ENCODE measurements around the gene SLC25A42. TPM values are rescaled to one million over a fixed set of nuclear protein-coding genes. Genes with fewer than 3 reads are reported as not detected.
"Not testable (repeated sequence)": the region's sequence is repeated elsewhere in the genome, so short reads cannot be mapped to it uniquely, and the experiment has no call there.

The SLC25A42 gene
- total RNA-seq, 1 experiment from 2014 or later, result 4.5 TPM

DNA sequence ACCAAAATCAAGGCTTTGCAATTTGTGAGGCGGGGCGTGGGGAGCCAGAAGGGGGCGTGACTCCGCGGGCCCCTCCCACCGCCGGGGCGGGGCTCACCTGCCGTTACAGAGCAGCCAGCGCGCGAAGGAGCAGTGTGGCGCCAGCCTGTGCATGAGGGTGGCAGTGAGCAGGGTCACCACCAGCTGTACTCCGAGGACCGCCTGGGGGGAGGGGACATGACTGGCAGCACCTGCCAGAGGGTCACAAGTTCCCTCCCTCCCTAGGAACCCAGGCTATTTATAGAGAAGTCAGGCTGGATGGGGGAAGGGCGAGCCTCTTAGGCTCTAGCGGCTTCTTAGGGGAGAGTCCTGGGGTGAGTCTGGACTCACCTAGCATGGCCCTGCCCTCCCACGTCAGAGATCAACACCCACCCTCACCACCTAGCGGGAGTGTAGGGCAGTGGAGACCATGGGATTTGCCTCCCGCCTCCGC lies 70.9 kb downstream of the SLC25A42 start:
- Histone ChIP-seq H3K9ac (ENCODE audit: low read length) (no peak overlapping the region), H4K20me1 (ENCODE audit: insufficient read depth, low read depth, low read length) (no peaks in the 10 kb centered on the region), H3K79me2 (ENCODE audit: low read length) (peaks cover 11% of the 10 kb centered on the region; the same call in 1 of the 2 replicates), H3K9me3 (ENCODE audit: low read length) (peaks cover 9% of the 10 kb centered on the region), H3K4me1 (ENCODE audit: low read length) (peaks cover 16% of the 10 kb centered on the region), H3K9me2 (replicated peaks; ENCODE audit: insufficient read depth, low read length) (no peaks in the 10 kb centered on the region), H3K4me2 (ENCODE audit: low read depth, low read length, poor library complexity, severe bottlenecking) (no peak overlapping the region), H3K36me3 (ENCODE audit: insufficient read depth, low read length) (peaks cover 16% of the 10 kb centered on the region; the same call in 1 of the 2 replicates), H3K27ac (ENCODE audit: low read length) (no peak overlapping the region), H2AFZ (ENCODE audit: low read length) (no peak overlapping the region), H3K4me3 (ENCODE audit: low read length) (no peak overlapping the region), H3K27me3 (ENCODE audit: low read length) (no peaks in the 10 kb centered on the region)
- DNase-seq, result no peak

DNA sequence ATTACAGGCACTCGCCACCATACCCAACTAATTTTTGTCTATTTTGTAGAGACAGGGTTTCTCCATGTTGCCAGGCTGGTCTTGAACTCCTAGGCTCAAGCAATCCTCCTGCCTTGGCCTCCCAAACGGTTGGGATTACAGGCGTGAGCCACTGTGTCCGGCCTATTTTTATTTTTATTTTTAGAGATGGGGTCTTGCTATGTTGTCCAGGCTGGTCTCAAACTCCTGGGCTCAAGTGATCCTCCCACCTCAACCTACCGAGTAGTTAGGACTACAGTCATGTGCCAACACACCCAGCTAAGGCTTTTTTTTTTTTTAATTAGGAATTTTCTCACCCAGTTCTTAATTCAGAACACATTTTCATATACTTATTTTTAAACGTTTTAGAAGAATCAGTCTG lies 71.9 kb downstream of the SLC25A42 start:
- not testable (repeated sequence) for H3K9ac ChIP-seq (ENCODE audit: low read length); H3K27ac ChIP-seq (ENCODE audit: low read length); DNase-seq; H3K9me2 ChIP-seq (replicated peaks; ENCODE audit: insufficient read depth, low read length); H2AFZ ChIP-seq (ENCODE audit: low read length); H4K20me1 ChIP-seq (ENCODE audit: insufficient read depth, low read depth, low read length); H3K4me2 ChIP-seq (ENCODE audit: low read depth, low read length, poor library complexity, severe bottlenecking); H3K27me3 ChIP-seq (ENCODE audit: low read length); H3K9me3 ChIP-seq (ENCODE audit: low read length); H3K4me3 ChIP-seq (ENCODE audit: low read length)
- Histone ChIP-seq H3K36me3 (ENCODE audit: insufficient read depth, low read length) (peaks cover 10% of the 10 kb centered on the region; the same call in 1 of the 2 replicates), H3K79me2 (ENCODE audit: low read length) (peaks cover 11% of the 10 kb centered on the region; the same call in 1 of the 2 replicates), H3K4me1 (ENCODE audit: low read length) (peaks cover 16% of the 10 kb centered on the region)

DNA sequence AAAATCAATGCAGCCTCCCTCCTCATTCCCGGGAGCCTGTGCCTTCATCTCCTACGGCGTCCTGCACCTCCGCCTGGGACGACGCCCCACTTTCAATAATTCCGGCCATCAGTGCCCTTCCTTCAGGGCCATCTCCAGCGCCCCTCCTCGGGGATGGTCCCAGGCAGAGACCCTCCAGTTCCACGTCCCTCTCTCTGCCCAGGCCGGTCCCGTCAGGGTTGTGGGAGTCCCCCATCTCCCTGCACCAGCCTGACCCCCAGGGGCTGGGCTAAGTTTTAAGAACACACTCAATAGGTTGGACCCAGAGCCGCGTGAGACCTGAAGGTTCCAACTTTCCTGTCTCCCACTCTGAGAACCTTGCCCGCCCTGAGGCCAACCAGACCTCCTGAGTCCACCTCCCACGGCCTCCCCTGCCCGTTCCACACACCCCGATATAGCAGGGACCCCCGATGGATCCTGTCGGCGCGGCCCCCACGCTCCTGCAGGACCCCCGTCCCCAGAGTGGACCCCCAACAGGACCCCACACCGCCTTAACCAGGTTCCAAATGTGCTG lies 73.8 kb downstream of the SLC25A42 start:
- Histone ChIP-seq H3K4me3 (ENCODE audit: low read length) (peak overlapping the region; percentile 85), H3K27ac (ENCODE audit: low read length) (peak overlapping the region; percentile 21; the same call in 1 of the 2 replicates), H3K4me1 (ENCODE audit: low read length) (peaks cover 16% of the 10 kb centered on the region), H3K79me2 (ENCODE audit: low read length) (peaks cover 11% of the 10 kb centered on the region; the same call in 1 of the 2 replicates), H3K27me3 (ENCODE audit: low read length) (no peaks in the 10 kb centered on the region), H3K36me3 (ENCODE audit: insufficient read depth, low read length) (peaks cover 3% of the 10 kb centered on the region; the same call in 1 of the 2 replicates), H3K9me3 (ENCODE audit: low read length) (no peaks in the 10 kb centered on the region; the same call in 1 of the 2 replicates), H2AFZ (ENCODE audit: low read length) (peak overlapping the region; percentile 75), H3K9ac (ENCODE audit: low read length) (peak overlapping the region; percentile 86), H4K20me1 (ENCODE audit: insufficient read depth, low read depth, low read length) (no peaks in the 10 kb centered on the region), H3K4me2 (ENCODE audit: low read depth, low read length, poor library complexity, severe bottlenecking) (peak overlapping the region; percentile 99), H3K9me2 (replicated peaks; ENCODE audit: insufficient read depth, low read length) (no peaks in the 10 kb centered on the region)
- DNase-seq, result peak; percentile 54

DNA sequence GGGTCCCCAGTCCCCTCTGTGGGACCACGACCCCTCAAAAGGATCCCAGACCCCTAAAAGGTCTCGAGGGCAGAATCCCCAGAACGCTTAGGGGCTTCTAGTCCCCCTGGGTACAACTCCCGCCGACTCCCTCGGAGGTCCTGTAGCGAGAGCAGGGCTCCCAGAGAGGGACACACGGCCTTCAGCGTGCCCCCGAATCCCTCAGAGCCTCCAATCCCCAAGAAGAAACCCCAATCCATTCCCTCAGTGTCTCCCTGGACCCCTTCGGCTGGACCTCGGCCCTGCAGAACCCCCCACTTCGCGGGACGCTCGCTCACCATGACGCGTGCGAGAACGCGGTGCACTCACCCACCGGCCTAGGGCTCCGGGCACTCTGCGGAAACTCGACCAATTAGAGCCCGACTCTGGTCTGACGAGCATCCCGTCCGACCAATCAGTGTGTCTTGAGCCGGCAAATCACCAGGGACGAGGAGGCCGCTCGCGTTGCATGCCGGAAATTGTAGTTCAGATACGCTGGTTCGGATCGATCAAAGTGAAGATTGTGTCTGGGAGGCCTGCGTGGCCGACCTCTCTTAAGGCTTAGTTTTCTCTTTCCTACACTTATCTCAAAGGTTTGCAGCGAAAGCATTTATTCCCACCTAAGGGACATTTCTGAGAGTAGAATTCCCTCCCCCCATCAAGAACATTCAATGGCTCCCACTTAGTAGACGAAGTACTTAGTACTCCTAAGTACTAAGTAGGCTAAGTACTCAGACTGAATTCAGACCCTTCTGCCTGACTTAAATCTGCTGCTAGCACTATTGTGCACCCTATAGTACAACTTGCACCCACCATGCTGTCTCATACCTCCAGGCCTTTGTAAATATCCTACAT lies 74.6 kb downstream of the SLC25A42 start, which contains the start of gene TMEM161A:
Gene TMEM161A, minus strand, starts transcription at position 370 of the 873 bp plus-strand sequence. Its CDS starts 50 bp downstream, at position 320.
- peaks cover 11% of the 10 kb centered on the region; the same call in 1 of the 2 replicates for H3K79me2 ChIP-seq (ENCODE audit: low read length)
- peak within 1 kb of the TSS; percentile 86 for H3K9ac ChIP-seq (ENCODE audit: low read length)
- no peaks in the 10 kb centered on the region for H3K9me2 ChIP-seq (replicated peaks; ENCODE audit: insufficient read depth, low read length)
- peaks cover 16% of the 10 kb centered on the region for H3K4me1 ChIP-seq (ENCODE audit: low read length)
- H2AFZ ChIP-seq (ENCODE audit: low read length), result peak within 1 kb of the TSS; percentile 75
- DNase-seq, result peak; percentile 99
- no peaks in the 10 kb centered on the region for H4K20me1 ChIP-seq (ENCODE audit: insufficient read depth, low read depth, low read length)
- no peaks in the 10 kb centered on the region for H3K9me3 ChIP-seq (ENCODE audit: low read length)
- peak within 1 kb of the TSS; percentile 99 for H3K4me2 ChIP-seq (ENCODE audit: low read depth, low read length, poor library complexity, severe bottlenecking)
- no peaks in the 10 kb centered on the region for H3K36me3 ChIP-seq (ENCODE audit: insufficient read depth, low read length)
- no peaks in the 10 kb centered on the region for H3K27me3 ChIP-seq (ENCODE audit: low read length)
- H3K4me3 ChIP-seq (ENCODE audit: low read length), result peak within 1 kb of the TSS; percentile 85
- peak within 1 kb of the TSS; percentile 21; the same call in 1 of the 2 replicates for H3K27ac ChIP-seq (ENCODE audit: low read length)

DNA sequence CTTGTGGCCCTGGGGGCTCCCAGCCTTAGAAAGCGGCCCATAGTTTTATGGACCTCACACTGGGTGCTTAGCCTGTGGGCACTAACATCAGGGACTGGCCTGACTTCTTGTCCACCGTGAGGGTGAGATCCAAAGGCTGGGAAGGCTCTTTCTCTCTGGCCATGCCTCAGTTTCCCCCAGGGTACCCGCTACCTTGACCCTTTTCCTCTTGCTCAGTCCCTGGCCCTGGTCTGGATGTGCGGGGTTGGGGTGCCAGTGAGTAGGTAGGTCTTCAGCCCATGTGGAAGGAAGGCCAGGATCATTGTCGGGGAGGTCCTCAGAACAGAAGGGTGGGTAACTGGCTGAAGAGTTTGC lies 76.1 kb downstream of the SLC25A42 start:
- Histone ChIP-seq H3K4me3 (ENCODE audit: low read length) (no peak overlapping the region), H3K27me3 (ENCODE audit: low read length) (no peaks in the 10 kb centered on the region), H3K79me2 (ENCODE audit: low read length) (peaks cover 11% of the 10 kb centered on the region; the same call in 1 of the 2 replicates), H2AFZ (ENCODE audit: low read length) (no peak overlapping the region), H3K9me2 (replicated peaks; ENCODE audit: insufficient read depth, low read length) (no peaks in the 10 kb centered on the region), H3K27ac (ENCODE audit: low read length) (peak overlapping the region; percentile 52; the same call in 1 of the 2 replicates), H3K9ac (ENCODE audit: low read length) (no peak overlapping the region; the same call in 1 of the 2 replicates), H3K4me2 (ENCODE audit: low read depth, low read length, poor library complexity, severe bottlenecking) (no peak overlapping the region), H3K36me3 (ENCODE audit: insufficient read depth, low read length) (peaks cover 5% of the 10 kb centered on the region; the same call in 1 of the 2 replicates), H3K4me1 (ENCODE audit: low read length) (peaks cover 23% of the 10 kb centered on the region), H3K9me3 (ENCODE audit: low read length) (no peaks in the 10 kb centered on the region), H4K20me1 (ENCODE audit: insufficient read depth, low read depth, low read length) (no peaks in the 10 kb centered on the region)
- DNase-seq, result no peak

DNA sequence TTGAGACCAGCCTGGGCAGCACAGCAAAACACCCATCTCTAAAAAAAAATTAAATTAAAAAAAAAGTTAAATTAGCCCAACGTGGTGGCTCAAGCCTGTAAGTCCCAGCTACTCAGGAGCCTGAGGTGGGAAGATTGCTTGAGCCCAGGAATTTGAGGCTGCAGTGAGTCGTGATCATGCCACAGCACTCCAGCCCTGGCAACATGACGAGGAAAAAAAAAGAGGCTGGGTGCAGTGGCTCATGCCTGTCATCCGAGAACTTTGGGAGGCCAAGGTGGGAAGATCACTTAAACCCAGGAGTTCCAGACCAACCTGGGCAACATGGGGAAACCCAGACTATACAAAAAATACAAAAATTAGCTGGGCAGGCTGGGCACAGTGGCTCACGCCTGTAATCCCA lies 76.7 kb downstream of the SLC25A42 start:
- Histone ChIP-seq H2AFZ (ENCODE audit: low read length) (no peak overlapping the region), H3K9me3 (ENCODE audit: low read length) (no peaks in the 10 kb centered on the region), H3K79me2 (ENCODE audit: low read length) (peaks cover 11% of the 10 kb centered on the region; the same call in 1 of the 2 replicates), H4K20me1 (ENCODE audit: insufficient read depth, low read depth, low read length) (no peaks in the 10 kb centered on the region), H3K9ac (ENCODE audit: low read length) (no peak overlapping the region), H3K27ac (ENCODE audit: low read length) (peak overlapping the region; percentile 52), H3K4me2 (ENCODE audit: low read depth, low read length, poor library complexity, severe bottlenecking) (no peak overlapping the region), H3K9me2 (replicated peaks; ENCODE audit: insufficient read depth, low read length) (no peaks in the 10 kb centered on the region), H3K36me3 (ENCODE audit: insufficient read depth, low read length) (peaks cover 10% of the 10 kb centered on the region), H3K27me3 (ENCODE audit: low read length) (no peaks in the 10 kb centered on the region), H3K4me1 (ENCODE audit: low read length) (peaks cover 25% of the 10 kb centered on the region), H3K4me3 (ENCODE audit: low read length) (no peak overlapping the region)
- DNase-seq, result no peak

DNA sequence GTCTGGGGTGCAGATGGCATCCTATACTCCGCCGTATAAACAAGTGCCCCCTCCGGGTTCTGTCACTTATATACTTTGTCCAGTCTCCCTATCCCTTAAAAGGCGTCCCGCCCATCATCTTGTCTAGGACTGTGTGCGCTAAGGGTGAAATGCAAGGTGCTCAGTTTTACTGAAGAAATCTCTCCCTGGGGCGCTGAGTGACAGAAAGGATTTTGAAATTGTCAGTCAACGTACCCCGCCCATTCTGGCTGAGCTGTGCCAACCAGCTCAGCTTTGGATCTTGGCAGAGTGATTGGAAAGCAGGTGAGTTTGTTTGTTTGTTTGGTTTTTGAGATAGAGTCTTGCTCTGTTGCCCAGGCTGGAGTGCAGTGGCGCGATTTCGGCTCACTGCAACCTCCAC lies 78.6 kb downstream of the SLC25A42 start:
- Histone ChIP-seq H3K4me3 (ENCODE audit: low read length) (no peak overlapping the region), H3K79me2 (ENCODE audit: low read length) (peaks cover 7% of the 10 kb centered on the region; the same call in 1 of the 2 replicates), H3K36me3 (ENCODE audit: insufficient read depth, low read length) (peaks cover 25% of the 10 kb centered on the region), H4K20me1 (ENCODE audit: insufficient read depth, low read depth, low read length) (peaks cover 10% of the 10 kb centered on the region; the same call in 1 of the 2 replicates), H2AFZ (ENCODE audit: low read length) (no peak overlapping the region), H3K9ac (ENCODE audit: low read length) (no peak overlapping the region), H3K4me1 (ENCODE audit: low read length) (peaks cover 34% of the 10 kb centered on the region), H3K27me3 (ENCODE audit: low read length) (no peaks in the 10 kb centered on the region), H3K27ac (ENCODE audit: low read length) (no peak overlapping the region), H3K4me2 (ENCODE audit: low read depth, low read length, poor library complexity, severe bottlenecking) (no peak overlapping the region), H3K9me3 (ENCODE audit: low read length) (no peaks in the 10 kb centered on the region), H3K9me2 (replicated peaks; ENCODE audit: insufficient read depth, low read length) (no peaks in the 10 kb centered on the region)
- peak; percentile 62 for DNase-seq

DNA sequence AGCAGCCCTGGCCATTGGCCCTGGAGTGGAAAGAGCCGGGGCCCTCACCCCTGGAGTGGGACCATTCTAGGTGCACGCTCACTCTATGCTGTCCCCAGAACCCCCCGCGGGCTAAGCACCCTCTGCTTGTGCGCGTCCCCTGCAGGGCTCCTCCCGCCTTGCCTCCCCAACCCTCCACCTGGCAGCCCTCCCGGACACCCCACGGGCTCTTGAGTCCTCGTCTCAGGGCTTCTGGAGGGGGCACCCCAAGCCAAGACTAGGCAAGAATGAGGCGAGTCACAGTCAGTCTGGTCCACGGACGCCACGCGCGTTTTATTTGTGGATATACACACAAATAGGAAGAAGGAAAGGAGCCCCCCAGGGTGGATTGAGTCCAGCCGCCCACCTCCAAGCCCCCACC lies 81.5 kb downstream of the SLC25A42 start:
- Histone ChIP-seq H3K9me3 (ENCODE audit: low read length) (no peaks in the 10 kb centered on the region), H3K9ac (ENCODE audit: low read length) (no peak overlapping the region), H4K20me1 (ENCODE audit: insufficient read depth, low read depth, low read length) (peaks cover 24% of the 10 kb centered on the region; the same call in 1 of the 2 replicates), H3K9me2 (replicated peaks; ENCODE audit: insufficient read depth, low read length) (no peaks in the 10 kb centered on the region), H3K36me3 (ENCODE audit: insufficient read depth, low read length) (peaks cover 42% of the 10 kb centered on the region), H2AFZ (ENCODE audit: low read length) (no peak overlapping the region), H3K4me1 (ENCODE audit: low read length) (peaks cover 47% of the 10 kb centered on the region), H3K79me2 (ENCODE audit: low read length) (no peaks in the 10 kb centered on the region), H3K27ac (ENCODE audit: low read length) (no peak overlapping the region), H3K27me3 (ENCODE audit: low read length) (no peaks in the 10 kb centered on the region), H3K4me3 (ENCODE audit: low read length) (no peak overlapping the region), H3K4me2 (ENCODE audit: low read depth, low read length, poor library complexity, severe bottlenecking) (no peak overlapping the region)
- DNase-seq, result no peak
